GM12891 (cell line): ENCODE data around the gene TBC1D25.
"Not testable (repeated sequence)": the region's sequence is repeated elsewhere in the genome, so short reads cannot be mapped to it uniquely, and the experiment has no call there.

Source experiments
- DNase-seq: peaks from one replicate; pipeline ENCODE4 v3.0.0; 2011; ENCODE audit warnings: low spot score; ENCODE audit not compliant: insufficient read length
- FAIRE-seq: peaks from 2 replicates; lab custom pipeline; 2011; peaks lifted over from hg19 to GRCh38; lab: Jason Lieb, UNC
- PAX5 ChIP-seq: IDR thresholded peaks from 2 replicates; pipeline ENCODE4 v1.6.1; 2011; ENCODE audit warnings: low read length, moderate library complexity, mild to moderate bottlenecking; ENCODE audit not compliant: insufficient read depth, severe bottlenecking
- POLR2A ChIP-seq: IDR thresholded peaks from 2 replicates; pipeline ENCODE4 v1.6.1; 2011; ENCODE audit warnings: low read depth, low read length, control low read depth
- POLR2AphosphoS5 ChIP-seq: IDR thresholded peaks from 2 replicates; pipeline ENCODE4 v1.6.1; 2011; ENCODE audit warnings: low read depth, low read length, control low read depth
- POU2F2 ChIP-seq: IDR thresholded peaks from 2 replicates; pipeline ENCODE4 v1.6.1; 2011; ENCODE audit warnings: low read depth, mild to moderate bottlenecking, control low read depth, low read length, moderate library complexity
- SPI1 ChIP-seq: IDR thresholded peaks from 2 replicates; pipeline ENCODE4 v1.6.1; 2011; ENCODE audit warnings: low read depth, low read length, control low read depth
- TAF1 ChIP-seq: IDR thresholded peaks from 2 replicates; pipeline ENCODE4 v1.6.1; 2011; ENCODE audit warnings: low read depth, low read length, control low read depth

TBC1D25 gene

GRCh38 chrX:48514868-48515460 lies 24.6 kb upstream of the TBC1D25 start:
- FAIRE-seq: no peak
- DNase-seq: no peak
- TF ChIP-seq PAX5 (no peak), POLR2AphosphoS5 (no peak), POLR2A (no peak)

- no peak for FAIRE-seq
- DNase-seq: no peak
- TF ChIP-seq POU2F2 (no peak), POLR2AphosphoS5 (no peak), SPI1 (no peak), POLR2A (no peak), PAX5 (no peak), TAF1 (no peak)
Observed at GRCh38 chrX:48515842-48516241, 23.7 kb upstream of the TBC1D25 start.

GRCh38 chrX:48516285-48516684 lies 23.2 kb upstream of the TBC1D25 start:
- DNase-seq: no peak
- TF ChIP-seq POLR2A (no peak), TAF1 (no peak), POLR2AphosphoS5 (no peak), POU2F2 (no peak), SPI1 (no peak), PAX5 (no peak)
- FAIRE-seq: no peak

- FAIRE-seq (no peak), DNase-seq (no peak)
- no peak for TF ChIP-seq POU2F2
- no peak for TF ChIP-seq TAF1
- TF ChIP-seq POLR2AphosphoS5: no peak
- TF ChIP-seq POLR2A: no peak
Observed at GRCh38 chrX:48516987-48517386, 22.5 kb upstream of the TBC1D25 start.

- not testable (repeated sequence) for DNase-seq, FAIRE-seq
Observed at GRCh38 chrX:48519481-48519880, 20.0 kb upstream of the TBC1D25 start.

- peak; percentile 56 for FAIRE-seq
- TF ChIP-seq POU2F2 (no peak), SPI1 (no peak), POLR2AphosphoS5 (no peak), POLR2A (no peak), TAF1 (no peak), PAX5 (no peak)
- DNase-seq: no peak
Observed at GRCh38 chrX:48520455-48520854, 19.1 kb upstream of the TBC1D25 start.

GRCh38 chrX:48520976-48521352 lies 18.6 kb upstream of the TBC1D25 start:
- DNase-seq: no peak
- no peak for TF ChIP-seq PAX5
- no peak for TF ChIP-seq POLR2A
- TF ChIP-seq POU2F2: no peak
- TF ChIP-seq TAF1: no peak
- no peak for TF ChIP-seq POLR2AphosphoS5
- TF ChIP-seq SPI1: no peak
- FAIRE-seq: no peak

GRCh38 chrX:48521353-48522243 lies 17.9 kb upstream of the TBC1D25 start, which contains the start of gene EBP:
TSS of gene EBP (plus strand) at chrX:48521808. CDS start at chrX:48523772, 1,964 bp downstream.
- DNase-seq (peak; percentile 80), FAIRE-seq (peak; percentile 99)
- TF ChIP-seq TAF1 (peak; percentile 51; the same call in 1 of the 2 replicates), POLR2AphosphoS5 (peak; percentile 68; the same call in 1 of the 2 replicates), POLR2A (peak; percentile 58), PAX5 (no peak)

GRCh38 chrX:48522291-48522690 lies 17.2 kb upstream of the TBC1D25 start:
- DNase-seq (no peak), FAIRE-seq (no peak)
- no peak for TF ChIP-seq POLR2AphosphoS5
- no peak for TF ChIP-seq POU2F2
- no peak for TF ChIP-seq SPI1
- TF ChIP-seq TAF1: no peak
- TF ChIP-seq PAX5: no peak
- no peak for TF ChIP-seq POLR2A

GRCh38 chrX:48523682-48524081 lies 15.8 kb upstream of the TBC1D25 start:
- TF ChIP-seq SPI1 (no peak), POLR2A (no peak), TAF1 (no peak), POLR2AphosphoS5 (no peak), PAX5 (no peak), POU2F2 (no peak)
- DNase-seq: no peak
- peak; percentile 56 for FAIRE-seq

GRCh38 chrX:48525853-48526252 lies 13.7 kb upstream of the TBC1D25 start:
- DNase-seq, FAIRE-seq: not testable (repeated sequence)
